Osteoblast (primary cell): ENCODE measurements around the gene FNDC3B. TPM values are rescaled to one million over a fixed set of nuclear protein-coding genes. Genes with fewer than 3 reads are reported as not detected.
"Not testable (repeated sequence)": the region's sequence is repeated elsewhere in the genome, so short reads cannot be mapped to it uniquely, and the experiment has no call there.

Experiments
- DNase-seq: peaks from one replicate; pipeline ENCODE4 v3.0.0; 2011; ENCODE audit warnings: low spot score, mixed read lengths; ENCODE audit not compliant: insufficient read length; ENCODE audit errors: missing footprints
- H2AFZ ChIP-seq: 2 replicates; pipeline ENCODE4 v1.6.0; 2011; ENCODE audit warnings: mild to moderate bottlenecking, low read length
- H3K27ac ChIP-seq: 2 replicates; pipeline ENCODE4 v1.5.1; 2011; ENCODE audit warnings: mild to moderate bottlenecking, low read depth, low read length, moderate library complexity
- H3K27me3 ChIP-seq: 2 replicates; pipeline ENCODE4 v1.6.0; 2012; ENCODE audit warnings: mild to moderate bottlenecking, control low read depth, inconsistent platforms, low read length, moderate library complexity; ENCODE audit not compliant: insufficient read depth
- H3K36me3 ChIP-seq: 2 replicates; pipeline ENCODE4 v1.5.1; 2011; ENCODE audit warnings: mild to moderate bottlenecking, low read length, control low read depth, moderate library complexity; ENCODE audit not compliant: insufficient read depth
- H3K4me1 ChIP-seq: 2 replicates; pipeline ENCODE4 v1.5.1; 2011; ENCODE audit warnings: mild to moderate bottlenecking, low read length, control low read depth, moderate library complexity; ENCODE audit not compliant: insufficient read depth
- H3K4me2 ChIP-seq: 2 replicates; pipeline ENCODE4 v1.6.0; 2011; ENCODE audit warnings: mild to moderate bottlenecking, low read length; ENCODE audit not compliant: insufficient read depth
- H3K4me3 ChIP-seq: fragments of 200-600 bp; sonication (generic); 3 replicates; pipeline ENCODE4 v1.5.1; 2012; ENCODE audit warnings: mild to moderate bottlenecking, low read length, inconsistent platforms; ENCODE audit not compliant: insufficient read depth
- H3K79me2 ChIP-seq: 2 replicates; pipeline ENCODE4 v1.6.0; 2012; ENCODE audit warnings: mild to moderate bottlenecking, low read length, control low read depth, inconsistent platforms; ENCODE audit not compliant: insufficient read depth
- H3K9me3 ChIP-seq: 2 replicates; pipeline ENCODE4 v1.5.1; 2011; ENCODE audit warnings: low read depth, low read length, control low read depth
- H4K20me1 ChIP-seq: 2 replicates; pipeline ENCODE4 v1.6.0; 2012; ENCODE audit warnings: mild to moderate bottlenecking, low read length, control low read depth; ENCODE audit not compliant: insufficient read depth
- CTCF ChIP-seq: IDR thresholded peaks from 2 replicates; pipeline ENCODE4 v1.5.1; 2011; ENCODE audit warnings: mild to moderate bottlenecking, low read depth, low read length, moderate library complexity; ENCODE audit errors: extremely low read depth
- total RNA-seq: library from RNA; depleted of rRNA; stranded (reverse); fragments of >200 nt; gene quantifications from 2 replicates; pipeline ENCODE4 v1.2.3, GENCODE V29; 2012

Gene FNDC3B
- total RNA-seq, 1 donor = 179 TPM

DNA sequence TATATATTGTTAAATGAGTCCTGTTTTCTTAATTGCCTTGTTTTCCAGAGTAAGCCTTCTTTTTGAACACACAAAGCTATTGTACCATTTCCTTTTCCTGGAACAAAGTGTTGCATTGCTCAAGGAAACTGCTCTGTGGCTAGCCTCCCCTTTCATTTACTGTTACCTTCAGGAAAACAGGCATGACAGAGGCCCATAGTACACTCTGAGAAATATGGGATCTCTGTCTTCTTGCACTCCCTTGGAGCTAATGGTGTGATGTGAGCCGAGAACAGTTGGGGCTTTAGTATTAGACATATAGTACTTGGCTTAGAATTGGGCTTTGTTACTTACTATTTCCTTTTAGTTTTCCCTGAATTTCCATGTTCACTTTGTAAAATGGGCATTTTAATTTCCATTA, 215.2 kb downstream of the FNDC3B start:
- no peak overlapping the region for H3K4me3 ChIP-seq
- H3K79me2 ChIP-seq = peaks cover 73% of the 10 kb centered on the region
- H2AFZ ChIP-seq = no peak overlapping the region
- H3K27ac ChIP-seq = no peak overlapping the region
- TF ChIP-seq CTCF = no peak
- DNase-seq = no peak
- peaks cover 52% of the 10 kb centered on the region for H3K36me3 ChIP-seq
- H3K4me1 ChIP-seq = peaks cover 36% of the 10 kb centered on the region
- H3K27me3 ChIP-seq = no peaks in the 10 kb centered on the region
- H3K4me2 ChIP-seq = no peak overlapping the region
- H3K9me3 ChIP-seq = no peaks in the 10 kb centered on the region
- peaks cover 19% of the 10 kb centered on the region for H4K20me1 ChIP-seq

DNA sequence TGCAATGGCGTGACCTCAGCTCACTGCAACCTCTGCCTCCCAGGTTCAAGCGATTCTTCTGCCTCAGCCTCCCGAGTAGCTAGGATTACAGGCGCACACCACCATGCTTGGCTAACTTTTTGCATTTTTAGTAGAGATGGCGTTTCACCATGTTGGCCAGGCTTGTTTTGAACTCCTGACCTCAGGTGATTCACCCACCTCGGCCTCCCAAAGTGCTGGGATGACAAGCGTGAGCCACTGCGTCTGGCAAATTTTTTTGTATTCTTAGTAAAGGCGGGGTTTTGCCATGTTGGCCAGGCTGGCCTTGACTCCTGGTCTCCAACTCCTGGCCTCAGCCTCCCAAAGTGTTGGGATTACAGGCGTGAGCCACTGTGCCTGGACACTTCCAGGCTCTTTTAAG, 215.9 kb downstream of the FNDC3B start:
- DNase-seq, H3K4me3 ChIP-seq, H3K27me3 ChIP-seq, H3K4me2 ChIP-seq, H3K9me3 ChIP-seq, H2AFZ ChIP-seq: not testable (repeated sequence)
- H3K27ac ChIP-seq = peak overlapping the region; percentile 54
- H3K4me1 ChIP-seq = peaks cover 43% of the 10 kb centered on the region
- peaks cover 66% of the 10 kb centered on the region for H3K79me2 ChIP-seq
- peaks cover 52% of the 10 kb centered on the region for H3K36me3 ChIP-seq
- H4K20me1 ChIP-seq = peaks cover 19% of the 10 kb centered on the region

DNA sequence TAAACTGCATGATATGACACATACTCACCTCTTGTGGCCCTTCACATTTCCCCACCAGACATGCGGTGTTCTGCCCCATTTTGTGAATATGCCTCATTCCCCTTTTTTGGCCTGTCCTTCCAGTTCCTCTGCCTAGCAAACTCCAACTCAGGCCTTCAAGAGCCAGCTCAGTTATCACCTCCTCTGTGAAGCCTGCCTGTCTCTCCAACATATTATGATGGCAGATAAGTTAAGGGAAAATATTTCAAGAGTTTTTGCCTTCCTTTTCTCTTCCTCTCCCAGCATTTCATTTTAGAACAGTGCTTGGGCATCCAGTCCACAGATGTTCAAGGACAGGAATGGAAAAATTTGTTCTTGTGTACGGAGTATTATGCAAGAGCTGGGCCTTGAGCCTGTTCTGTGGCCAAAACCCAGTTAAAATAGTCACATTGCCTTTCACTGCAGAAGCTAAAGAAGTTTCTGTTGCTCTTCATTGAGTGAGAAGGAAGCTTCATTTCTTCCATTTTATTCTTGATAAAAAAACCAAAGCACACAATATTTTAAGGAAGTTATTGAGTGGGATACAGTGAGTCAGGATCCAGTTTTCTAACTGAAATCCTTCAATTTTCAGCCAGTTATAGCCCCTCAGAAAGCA, 216.8 kb downstream of the FNDC3B start:
- Histone ChIP-seq H3K27me3 (no peaks in the 10 kb centered on the region), H3K9me3 (no peaks in the 10 kb centered on the region), H3K4me1 (peaks cover 51% of the 10 kb centered on the region), H3K27ac (peak overlapping the region; percentile 54), H3K4me3 (no peak overlapping the region), H3K36me3 (peaks cover 44% of the 10 kb centered on the region), H2AFZ (no peak overlapping the region), H3K4me2 (no peak overlapping the region), H4K20me1 (peaks cover 26% of the 10 kb centered on the region), H3K79me2 (peaks cover 72% of the 10 kb centered on the region)
- DNase-seq = no peak
- no peak for TF ChIP-seq CTCF

- Histone ChIP-seq H3K4me2 (no peak overlapping the region), H3K36me3 (peaks cover 42% of the 10 kb centered on the region), H4K20me1 (peaks cover 26% of the 10 kb centered on the region), H3K27ac (peak overlapping the region; percentile 84), H3K79me2 (peaks cover 68% of the 10 kb centered on the region), H3K4me3 (no peak overlapping the region), H3K4me1 (peaks cover 53% of the 10 kb centered on the region), H3K27me3 (no peaks in the 10 kb centered on the region), H3K9me3 (no peaks in the 10 kb centered on the region), H2AFZ (no peak overlapping the region)
- no peak for TF ChIP-seq CTCF
- peak; percentile 37 for DNase-seq
Measured at GRCh38 chr3:172257648-172258400, 218.4 kb downstream of the FNDC3B start.
